Activated naive CD8-positive, alpha-beta T cell treated with anti-CD3 and anti-CD28 coated beads, Interleukin-2, amount 10 ng/mL, durations not matched to agents 7 days and 5 days (primary cell): ENCODE results near the gene PPP6R2. TPM values are rescaled to one million over a fixed set of nuclear protein-coding genes. Genes with fewer than 3 reads are reported as not detected.
"Not testable (repeated sequence)": the region's sequence is repeated elsewhere in the genome, so short reads cannot be mapped to it uniquely, and the experiment has no call there.

ENCODE experiments used
- ATAC-seq: fragments of 150-1000 bp; cut with Tn5 transposase; one replicate; pipeline ENCODE4 v1.10.0; 2021; ENCODE audit warnings: low read depth, moderate library complexity
- POLR2A ChIA-PET: fragments of 350-600 bp; sonication (Branson Sonifier 250); formaldehyde crosslinking; loops from one replicate; lab custom pipeline; 2021; ENCODE audit warnings: antibody characterized with exemption; lab: Charles Lee
- DNase-seq: peaks from one replicate; pipeline ENCODE4 v3.0.0; 2021
- H3K27ac Mint-ChIP-seq: one replicate; pipeline ENCODE4 v1.8.0; 2022; ENCODE audit warnings: mild to moderate bottlenecking, mixed read lengths
- H3K27me3 Mint-ChIP-seq: one replicate; pipeline ENCODE4 v1.8.0; 2022; ENCODE audit warnings: mild to moderate bottlenecking, moderate library complexity, mixed read lengths
- H3K36me3 Mint-ChIP-seq: one replicate; pipeline ENCODE4 v1.8.0; 2021; ENCODE audit warnings: mild to moderate bottlenecking, mixed read lengths
- H3K4me1 Mint-ChIP-seq: one replicate; pipeline ENCODE4 v1.8.0; 2021; ENCODE audit warnings: mixed read lengths
- H3K4me3 Mint-ChIP-seq: one replicate; pipeline ENCODE4 v1.8.0; 2022; ENCODE audit warnings: mild to moderate bottlenecking, moderate library complexity, mixed read lengths
- H3K9me3 Mint-ChIP-seq: one replicate; pipeline ENCODE4 v1.8.0; 2021; ENCODE audit warnings: mixed read lengths
- total RNA-seq, 2 experiments: library from RNA; stranded (reverse); gene quantifications; one replicate each; pipeline ENCODE4 v1.2.3, GENCODE V29; 2021

The PPP6R2 gene
- total RNA-seq, 2 experiments from 2014 or later: 81.6 to 86.8 TPM

- H3K27me3 Mint-ChIP-seq, ATAC-seq, H3K27ac Mint-ChIP-seq, DNase-seq, H3K4me3 Mint-ChIP-seq, POLR2A ChIA-PET, H3K4me1 Mint-ChIP-seq, H3K9me3 Mint-ChIP-seq: not testable (repeated sequence)
- peaks cover 18% of the 10 kb centered on the region for H3K36me3 Mint-ChIP-seq
These were observed 65.8 kb downstream of the PPP6R2 start for GRCh38 chr22:50408954-50409353.

GRCh38 chr22:50414476-50415248 lies 71.5 kb downstream of the PPP6R2 start:
- no peak for ATAC-seq

GRCh38 chr22:50415426-50415825 lies 72.3 kb downstream of the PPP6R2 start:
- Mint-ChIP-seq H3K36me3 (peaks cover 12% of the 10 kb centered on the region), H3K9me3 (no peaks in the 10 kb centered on the region), H3K4me3 (no peak overlapping the region), H3K27ac (no peak overlapping the region), H3K4me1 (peaks cover 2% of the 10 kb centered on the region), H3K27me3 (no peaks in the 10 kb centered on the region)
- POLR2A ChIA-PET: no interaction called here
- ATAC-seq: no peak
- no peak for DNase-seq

More at GRCh38 chr22:50414476-50415248, 71.5 kb downstream of the PPP6R2 start:
- DNase-seq: no peak
- H3K9me3 Mint-ChIP-seq: no peaks in the 10 kb centered on the region
- H3K4me3 Mint-ChIP-seq: no peak overlapping the region
- POLR2A ChIA-PET: no interaction called here
- H3K36me3 Mint-ChIP-seq: peaks cover 9% of the 10 kb centered on the region
- no peaks in the 10 kb centered on the region for H3K27me3 Mint-ChIP-seq
- peaks cover 2% of the 10 kb centered on the region for H3K4me1 Mint-ChIP-seq
- H3K27ac Mint-ChIP-seq: no peak overlapping the region

- no peak overlapping the region for H3K27ac Mint-ChIP-seq
- POLR2A ChIA-PET: interaction anchor here (0.6 kb wide), 1 partner anchor 610 kb away, joined by 4 read pairs; no protein-coding TSS in a partner anchor
- peaks cover 2% of the 10 kb centered on the region for H3K4me1 Mint-ChIP-seq
- ATAC-seq (no peak), DNase-seq (no peak)
- H3K9me3 Mint-ChIP-seq: no peaks in the 10 kb centered on the region
- no peaks in the 10 kb centered on the region for H3K27me3 Mint-ChIP-seq
- no peak overlapping the region for H3K4me3 Mint-ChIP-seq
- H3K36me3 Mint-ChIP-seq: peaks cover 12% of the 10 kb centered on the region
These were observed 73.9 kb downstream of the PPP6R2 start for GRCh38 chr22:50416996-50417395.

GRCh38 chr22:50417411-50418210 lies 74.5 kb downstream of the PPP6R2 start:
- no peak for DNase-seq
- Mint-ChIP-seq H3K4me3 (no peak overlapping the region), H3K27me3 (no peaks in the 10 kb centered on the region), H3K9me3 (no peaks in the 10 kb centered on the region), H3K36me3 (peaks cover 13% of the 10 kb centered on the region), H3K27ac (no peak overlapping the region), H3K4me1 (peaks cover 2% of the 10 kb centered on the region)
- ATAC-seq: no peak
- POLR2A ChIA-PET: no interaction called here

GRCh38 chr22:50418624-50419023 lies 75.5 kb downstream of the PPP6R2 start:
- no peak for DNase-seq

GRCh38 chr22:50419116-50419515 lies 76.0 kb downstream of the PPP6R2 start:
- H3K4me3 Mint-ChIP-seq: no peak overlapping the region
- ATAC-seq (no peak), DNase-seq (no peak)
- no peaks in the 10 kb centered on the region for H3K9me3 Mint-ChIP-seq
- POLR2A ChIA-PET: no interaction called here
- no peak overlapping the region for H3K27ac Mint-ChIP-seq
- no peaks in the 10 kb centered on the region for H3K4me1 Mint-ChIP-seq
- H3K36me3 Mint-ChIP-seq: peaks cover 11% of the 10 kb centered on the region
- H3K27me3 Mint-ChIP-seq: no peaks in the 10 kb centered on the region

More at GRCh38 chr22:50418624-50419023, 75.5 kb downstream of the PPP6R2 start:
- POLR2A ChIA-PET: no interaction called here
- H3K9me3 Mint-ChIP-seq: no peaks in the 10 kb centered on the region
- H3K4me1 Mint-ChIP-seq: peaks cover 2% of the 10 kb centered on the region
- no peak overlapping the region for H3K27ac Mint-ChIP-seq
- H3K4me3 Mint-ChIP-seq: no peak overlapping the region
- H3K27me3 Mint-ChIP-seq: no peaks in the 10 kb centered on the region
- no peak for ATAC-seq
- H3K36me3 Mint-ChIP-seq: peaks cover 11% of the 10 kb centered on the region

GRCh38 chr22:50420015-50420414 lies 76.9 kb downstream of the PPP6R2 start:
- POLR2A ChIA-PET: no interaction called here
- no peaks in the 10 kb centered on the region for H3K9me3 Mint-ChIP-seq

GRCh38 chr22:50420581-50420980 lies 77.5 kb downstream of the PPP6R2 start:
- no peak overlapping the region for H3K4me3 Mint-ChIP-seq
- no peaks in the 10 kb centered on the region for H3K27me3 Mint-ChIP-seq
- no peak overlapping the region for H3K27ac Mint-ChIP-seq
- no peak for ATAC-seq
- no peak for DNase-seq
- H3K4me1 Mint-ChIP-seq: peaks cover 3% of the 10 kb centered on the region
- POLR2A ChIA-PET: no interaction called here
- peaks cover 19% of the 10 kb centered on the region for H3K36me3 Mint-ChIP-seq
- no peaks in the 10 kb centered on the region for H3K9me3 Mint-ChIP-seq

More at GRCh38 chr22:50420015-50420414, 76.9 kb downstream of the PPP6R2 start:
- H3K36me3 Mint-ChIP-seq: peaks cover 15% of the 10 kb centered on the region
- H3K27me3 Mint-ChIP-seq: no peaks in the 10 kb centered on the region
- peaks cover 2% of the 10 kb centered on the region for H3K4me1 Mint-ChIP-seq
- no peak overlapping the region for H3K27ac Mint-ChIP-seq
- no peak overlapping the region for H3K4me3 Mint-ChIP-seq
- no peak for ATAC-seq
- no peak for DNase-seq

GRCh38 chr22:50422046-50422445 lies 78.9 kb downstream of the PPP6R2 start:
- Mint-ChIP-seq H3K4me3 (no peak overlapping the region), H3K4me1 (peaks cover 3% of the 10 kb centered on the region), H3K27me3 (no peaks in the 10 kb centered on the region), H3K36me3 (peaks cover 19% of the 10 kb centered on the region), H3K27ac (no peak overlapping the region), H3K9me3 (no peaks in the 10 kb centered on the region)
- POLR2A ChIA-PET: no interaction called here
- ATAC-seq: no peak
- DNase-seq: no peak

GRCh38 chr22:50422961-50423815 lies 80.1 kb downstream of the PPP6R2 start:
- H3K4me1 Mint-ChIP-seq: peaks cover 3% of the 10 kb centered on the region
- H3K36me3 Mint-ChIP-seq: peaks cover 22% of the 10 kb centered on the region
- H3K27me3 Mint-ChIP-seq: no peaks in the 10 kb centered on the region
- POLR2A ChIA-PET: no interaction called here
- no peak overlapping the region for H3K27ac Mint-ChIP-seq
- DNase-seq (no peak), ATAC-seq (no peak)
- no peak overlapping the region for H3K4me3 Mint-ChIP-seq
- no peaks in the 10 kb centered on the region for H3K9me3 Mint-ChIP-seq

- peaks cover 24% of the 10 kb centered on the region for H3K36me3 Mint-ChIP-seq
These were observed 80.8 kb downstream of the PPP6R2 start for GRCh38 chr22:50423956-50424355.

More at GRCh38 chr22:50423956-50424355, 80.8 kb downstream of the PPP6R2 start:
- H3K27me3 Mint-ChIP-seq: no peaks in the 10 kb centered on the region
- H3K4me3 Mint-ChIP-seq: no peak overlapping the region
- POLR2A ChIA-PET: no interaction called here
- ATAC-seq (no peak), DNase-seq (no peak)
- peaks cover 3% of the 10 kb centered on the region for H3K4me1 Mint-ChIP-seq
- no peaks in the 10 kb centered on the region for H3K9me3 Mint-ChIP-seq
- no peak overlapping the region for H3K27ac Mint-ChIP-seq
